Smooth muscle cell (in vitro differentiated cells): ENCODE measurements around the gene KMT5C. TPM values are rescaled to one million over a fixed set of nuclear protein-coding genes. Genes with fewer than 3 reads are reported as not detected.

Experiments used
- DNase-seq: peaks from one replicate; lab custom pipeline; 2025; ENCODE audit not compliant: unreplicated experiment; lab: John Stamatoyannopoulos, UW
- H2AFZ ChIP-seq: fragments of 200-600 bp; sonication (generic); 2 replicates; pipeline ENCODE4 v1.6.0; 2016; ENCODE audit warnings: antibody characterized with exemption, low read depth, mild to moderate bottlenecking
- H3F3A ChIP-seq: fragments of 200-600 bp; sonication (generic); 2 replicates; pipeline ENCODE4 v1.6.0; 2017; ENCODE audit warnings: antibody characterized with exemption, low read depth
- H3K27ac ChIP-seq: fragments of 200-600 bp; sonication (generic); 2 replicates; pipeline ENCODE4 v1.5.1; 2016; ENCODE audit warnings: low read depth, mild to moderate bottlenecking
- H3K27me3 ChIP-seq: fragments of 200-600 bp; sonication (generic); 2 replicates; pipeline ENCODE4 v1.6.1; 2016; ENCODE audit warnings: low read depth, mild to moderate bottlenecking
- H3K36me3 ChIP-seq: fragments of 200-600 bp; sonication (generic); 2 replicates; pipeline ENCODE4 v1.5.1; 2016; ENCODE audit warnings: low read depth
- H3K4me1 ChIP-seq: fragments of 200-600 bp; sonication (generic); 2 replicates; pipeline ENCODE4 v1.5.1; 2016; ENCODE audit warnings: low read depth
- H3K4me2 ChIP-seq: fragments of 200-600 bp; sonication (generic); 2 replicates; pipeline ENCODE4 v1.6.0; 2016; ENCODE audit warnings: mild to moderate bottlenecking
- H3K4me3 ChIP-seq: fragments of 200-600 bp; sonication (generic); 2 replicates; pipeline ENCODE4 v1.5.1; 2016; ENCODE audit warnings: mild to moderate bottlenecking
- H3K79me2 ChIP-seq: fragments of 200-600 bp; sonication (generic); 2 replicates; pipeline ENCODE4 v1.6.0; 2016; ENCODE audit warnings: low read depth, mild to moderate bottlenecking
- H3K9ac ChIP-seq: fragments of 200-600 bp; sonication (generic); 2 replicates; pipeline ENCODE4 v1.6.0; 2016; ENCODE audit warnings: low read depth
- H3K9me3 ChIP-seq: fragments of 200-600 bp; sonication (generic); replicated peaks from 2 replicates; pipeline ENCODE4 v1.5.1; 2016; ENCODE audit warnings: low read depth
- H4K20me1 ChIP-seq: fragments of 200-600 bp; sonication (generic); 2 replicates; pipeline ENCODE4 v1.6.0; 2016; ENCODE audit warnings: low read depth
- CTCF ChIP-seq: fragments of 200-600 bp; sonication (generic); IDR thresholded peaks from 2 replicates; pipeline ENCODE4 v1.5.1; 2017; ENCODE audit warnings: borderline replicate concordance, mild to moderate bottlenecking, antibody characterized with exemption; ENCODE audit not compliant: insufficient read depth, poor library complexity, severe bottlenecking
- WGBS: methylation state at CpG from one replicate; pipeline ENCODE4 v1.1.7; 2016; ENCODE audit warnings: low lambda C conversion rate; 5-methylcytosine and 5-hydroxymethylcytosine counted together
- polyA plus RNA-seq: library from polyadenylated mRNA; unstranded; fragments of >200 nt; fragmentation: Nextera tagmentation; extraction: Ambion mirVana; gene quantifications from 2 replicates; pipeline ENCODE4 v1.2.1, GENCODE V29; 2016
- total RNA-seq: library from RNA; depleted of rRNA; stranded (reverse); fragments of >200 nt; gene quantifications from 2 replicates; pipeline ENCODE4 v1.2.3, GENCODE V29; 2014

The KMT5C gene
- total RNA-seq (12.2 and 26.1 TPM in 2 replicates), polyA plus RNA-seq (23.2 and 27.2 TPM in 2 replicates)

- H4K20me1 ChIP-seq, result peaks cover 12% of the 10 kb centered on the region
- peak within 1 kb of the TSS; percentile 99 for H3K4me2 ChIP-seq
- H3F3A ChIP-seq, result no peaks in the 10 kb centered on the region
- H3K9ac ChIP-seq, result peak within 1 kb of the TSS; percentile 99
- peaks cover 8% of the 10 kb centered on the region for H3K4me1 ChIP-seq
- DNase-seq, result peak; percentile 99
- peak within 1 kb of the TSS; percentile 99 for H3K27ac ChIP-seq
- H3K27me3 ChIP-seq, result no peaks in the 10 kb centered on the region
- no peak within 1 kb of the TSS for H2AFZ ChIP-seq
- peaks cover 15% of the 10 kb centered on the region for H3K79me2 ChIP-seq
- H3K4me3 ChIP-seq, result peak within 1 kb of the TSS; percentile 69
- no peaks in the 10 kb centered on the region for H3K36me3 ChIP-seq
- H3K9me3 ChIP-seq, result no peaks in the 10 kb centered on the region
- TF ChIP-seq CTCF, result no peak
- 2% methylated on average over 60 of the region's 63 CpGs for WGBS
These were observed at the start of gene KMT5C for GRCh38 chr19:55339105-55339888. Gene KMT5C (plus strand): TSS chr19:55339876. CDS start chr19:55341937, 2,061 bp downstream.

GRCh38 chr19:55297267-55297666, 42.4 kb upstream of the KMT5C start:
- H3K36me3 ChIP-seq, result no peaks in the 10 kb centered on the region
- H3K79me2 ChIP-seq, result no peaks in the 10 kb centered on the region
- no peaks in the 10 kb centered on the region for H4K20me1 ChIP-seq
- no peaks in the 10 kb centered on the region for H3F3A ChIP-seq
- no peak overlapping the region for H3K27ac ChIP-seq
- H3K27me3 ChIP-seq, result no peaks in the 10 kb centered on the region
- 97% methylated on average over 10 of the region's 10 CpGs for WGBS
- H3K4me2 ChIP-seq, result no peak overlapping the region
- H3K9ac ChIP-seq, result no peak overlapping the region
- H3K9me3 ChIP-seq, result no peaks in the 10 kb centered on the region
- no peak for DNase-seq
- no peak overlapping the region for H3K4me3 ChIP-seq
- H2AFZ ChIP-seq, result no peak overlapping the region
- TF ChIP-seq CTCF, result no peak
- H3K4me1 ChIP-seq, result peaks cover 9% of the 10 kb centered on the region

GRCh38 chr19:55299991-55300390, 39.7 kb upstream of the KMT5C start:
- no peak for TF ChIP-seq CTCF
- no peaks in the 10 kb centered on the region for H4K20me1 ChIP-seq
- no peak overlapping the region for H3K27ac ChIP-seq

More at GRCh38 chr19:55299991-55300390, 39.7 kb upstream of the KMT5C start:
- H3K9ac ChIP-seq, result no peak overlapping the region
- H3K27me3 ChIP-seq, result no peaks in the 10 kb centered on the region
- no peak overlapping the region for H3K4me3 ChIP-seq
- no peaks in the 10 kb centered on the region for H3K9me3 ChIP-seq
- H3F3A ChIP-seq, result no peaks in the 10 kb centered on the region
- DNase-seq, result no peak
- H3K4me2 ChIP-seq, result no peak overlapping the region
- no peaks in the 10 kb centered on the region for H3K79me2 ChIP-seq
- H3K4me1 ChIP-seq, result peaks cover 9% of the 10 kb centered on the region
- H3K36me3 ChIP-seq, result no peaks in the 10 kb centered on the region
- no peak overlapping the region for H2AFZ ChIP-seq
- WGBS, result 96% methylated on average over 10 of the region's 10 CpGs
